ENCODE data around the gene NAA35.
A peak's percentile ranks its signal among the peaks of the same experiment; 100 is the strongest.
"Not testable (repeated sequence)": the region's sequence is repeated elsewhere in the genome, so short reads cannot be mapped to it uniquely, and the experiment has no call there.

Gene NAA35

GRCh38 chr9:86035827-86036440 lies 95.0 kb downstream of the NAA35 start:
- DNase-seq, result no peak

DNA sequence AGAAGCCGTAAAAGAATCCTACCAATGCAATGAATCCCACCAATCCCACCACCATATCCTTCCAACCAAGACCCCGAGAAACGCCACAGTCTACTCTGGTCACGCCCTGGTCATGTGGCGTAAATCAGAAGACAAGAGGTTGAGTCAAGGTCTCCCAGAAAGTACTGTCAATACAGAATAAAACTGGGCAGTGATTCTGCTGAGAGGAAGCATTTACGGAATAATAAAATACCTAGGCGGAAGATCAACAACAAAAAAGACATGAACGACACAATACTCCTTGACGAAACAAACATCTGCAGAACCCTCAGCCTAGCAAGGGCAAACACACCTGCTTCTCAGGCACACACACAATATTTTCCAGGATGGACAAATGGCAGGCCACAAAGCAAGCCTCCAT lies 95.6 kb downstream of the NAA35 start:
- no peak for DNase-seq

DNA sequence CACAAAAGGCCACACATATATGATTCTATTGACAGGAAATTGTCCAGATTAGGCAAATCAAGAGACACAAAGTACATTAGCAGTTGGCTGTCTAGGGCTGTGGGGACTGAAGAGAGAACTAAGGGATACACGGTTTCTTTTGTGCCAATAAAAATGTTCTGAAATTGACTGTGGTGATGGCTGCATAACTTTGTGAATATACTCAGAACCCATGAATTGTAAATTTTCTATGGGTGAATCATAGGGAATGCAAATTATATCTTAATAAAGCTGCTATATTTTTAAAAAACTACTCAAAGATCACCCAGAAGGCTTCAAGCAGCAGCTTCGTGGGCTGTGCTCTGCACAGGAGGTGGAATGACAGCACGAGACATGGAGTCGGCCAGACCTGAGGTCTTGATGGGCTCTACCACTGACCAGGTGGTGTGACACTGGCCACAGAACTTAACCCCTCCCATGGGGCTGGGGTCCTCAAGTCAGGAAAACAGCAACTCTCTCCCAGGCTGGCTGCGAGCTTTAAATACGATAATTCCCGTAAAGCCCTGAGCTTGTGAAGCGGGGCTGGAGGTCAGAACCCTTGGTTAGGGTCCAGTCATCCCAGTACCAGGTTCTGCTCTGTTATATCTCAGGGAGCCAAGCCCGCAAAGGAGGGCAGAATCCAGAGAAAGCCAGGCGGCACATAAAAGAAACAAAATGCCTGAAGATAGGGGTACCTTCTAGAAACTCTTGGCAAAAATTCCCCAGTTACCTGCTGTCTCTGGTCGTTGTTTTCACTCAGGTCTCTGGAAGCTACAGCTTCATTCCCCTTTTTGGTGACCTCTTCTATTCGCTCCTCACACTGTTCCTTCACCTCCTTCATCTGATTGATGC lies 99.3 kb downstream of the NAA35 start:
- DNase-seq, result no peak

GRCh38 chr9:86040861-86041155 lies 99.9 kb downstream of the NAA35 start:
- DNase-seq, result no peak

DNA sequence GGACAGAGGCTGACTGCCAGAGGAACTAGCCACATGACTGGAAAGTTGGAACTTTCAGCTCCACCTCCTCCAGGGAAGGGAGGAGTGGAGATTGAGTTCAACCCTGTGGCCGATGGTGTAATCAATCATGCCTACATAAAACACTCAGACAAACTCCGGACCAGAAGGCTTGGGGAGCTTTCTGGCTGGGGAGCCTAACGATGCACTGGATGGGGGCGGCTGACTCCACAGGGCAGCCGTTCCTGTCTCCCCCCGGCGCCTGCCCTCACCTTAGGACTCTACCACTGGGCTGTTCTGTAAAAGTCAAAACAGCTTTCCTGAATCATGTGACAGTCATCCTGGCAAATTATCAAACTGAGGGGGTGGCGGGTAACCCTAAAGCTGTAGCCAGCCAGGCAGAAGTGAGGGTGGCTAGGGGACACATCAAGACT lies 100.4 kb downstream of the NAA35 start:
- no peak for DNase-seq

DNA sequence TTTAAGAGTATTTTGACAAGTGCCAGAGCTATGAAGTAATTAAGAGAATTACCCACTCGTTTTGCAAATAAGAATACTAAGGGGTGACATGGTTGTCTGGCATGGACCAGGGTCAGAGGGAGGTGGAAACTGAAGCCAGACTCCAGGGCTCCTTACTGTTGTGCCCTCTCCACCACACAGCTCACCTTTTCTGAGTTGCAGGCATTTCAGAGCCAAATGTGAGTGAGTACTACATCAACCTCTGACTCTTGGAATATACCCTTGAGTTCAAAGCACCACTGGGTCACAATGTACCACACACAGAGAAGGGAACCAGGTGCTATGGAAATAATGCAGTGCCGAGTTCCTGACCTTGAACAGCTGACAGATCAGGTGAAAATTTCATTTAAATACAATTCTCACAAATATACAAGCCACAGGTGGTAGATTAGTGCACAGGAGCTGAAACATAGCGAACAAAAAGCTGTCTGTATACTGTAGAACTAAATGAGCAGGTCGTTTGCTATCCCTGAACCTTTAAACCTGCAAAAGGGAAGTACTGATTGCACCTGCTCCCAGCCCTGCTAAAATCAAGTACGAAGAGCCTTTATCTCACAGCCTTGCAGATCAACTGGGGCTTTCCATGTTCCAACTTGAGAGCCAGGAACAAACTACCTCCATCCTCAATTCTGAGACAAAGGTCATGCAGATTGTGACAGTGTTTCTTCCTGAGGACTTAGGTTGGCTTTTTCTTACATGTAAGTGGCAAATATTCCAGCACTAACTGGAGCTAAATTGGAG lies 101.4 kb downstream of the NAA35 start:
- DNase-seq, result no peak

- DNase-seq, result no peak
Observed at GRCh38 chr9:86043586-86043985, 102.6 kb downstream of the NAA35 start.

DNA sequence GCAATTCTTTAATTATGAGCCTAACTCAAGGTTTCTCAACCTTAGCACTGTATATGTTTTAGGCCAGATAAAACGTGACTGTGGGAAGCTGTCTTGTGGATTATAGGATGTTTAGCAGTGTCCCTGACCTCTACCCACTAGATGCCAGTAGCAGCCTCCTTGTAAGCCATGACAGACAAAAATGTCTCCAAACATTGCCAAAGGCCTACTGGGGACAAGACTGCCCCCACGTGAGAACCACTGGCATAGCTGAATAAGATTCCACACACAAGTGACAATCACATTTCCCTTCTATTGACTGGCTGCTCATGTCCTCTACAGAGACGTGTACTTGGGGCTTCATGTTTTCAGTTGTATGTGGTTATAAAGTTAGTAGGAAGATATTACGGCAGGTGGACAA lies 103.1 kb downstream of the NAA35 start:
- peak; percentile 2 for DNase-seq

GRCh38 chr9:86045654-86046053 lies 104.7 kb downstream of the NAA35 start:
- no peak for DNase-seq

DNA sequence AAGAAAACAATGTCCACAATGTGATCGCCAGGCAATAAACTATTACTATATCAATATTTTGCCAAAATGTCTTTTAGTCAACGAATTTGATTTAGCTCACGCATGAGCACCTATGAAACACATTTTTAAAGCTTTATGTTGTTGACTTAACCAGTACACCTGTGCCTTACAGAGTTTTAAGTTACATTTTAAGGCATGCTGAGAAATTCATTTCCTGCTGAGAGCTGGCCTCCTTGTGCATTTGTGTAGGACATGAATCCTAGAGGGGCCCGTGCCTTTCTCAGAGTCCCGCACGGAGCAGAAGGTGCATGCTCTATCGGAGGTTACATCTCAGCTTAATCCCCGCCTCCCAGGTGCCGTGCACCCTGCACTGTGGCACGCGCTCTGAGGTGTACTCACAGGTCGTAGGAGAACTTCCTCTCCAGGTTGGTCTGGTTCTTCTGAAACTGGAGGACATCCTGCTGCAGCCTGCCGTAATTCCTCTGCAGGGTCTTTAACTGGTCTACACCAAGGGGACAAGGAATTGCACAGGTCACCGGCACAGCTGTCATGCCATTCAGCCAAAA lies 105.2 kb downstream of the NAA35 start:
- no peak for DNase-seq

DNA sequence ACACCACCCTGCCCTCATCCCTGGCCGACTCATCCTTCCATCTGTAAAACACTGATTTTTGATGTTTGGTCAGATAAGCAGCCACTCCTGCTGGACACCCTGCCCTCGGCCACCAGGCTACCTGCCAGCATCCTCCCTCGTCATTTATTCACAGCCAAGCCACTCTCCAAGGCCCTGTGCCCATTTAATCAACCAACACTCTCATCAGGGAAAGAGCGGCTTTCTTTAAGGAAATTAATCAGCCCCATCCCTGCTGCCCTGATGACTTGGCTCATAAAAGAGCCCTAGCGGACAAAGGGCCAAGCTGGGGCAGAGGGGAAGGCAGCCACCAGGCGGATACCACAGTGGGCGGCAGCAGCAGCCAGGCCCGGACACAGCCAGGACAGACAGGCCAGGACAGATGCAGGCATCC lies 106.0 kb downstream of the NAA35 start:
- DNase-seq, result no peak

DNA sequence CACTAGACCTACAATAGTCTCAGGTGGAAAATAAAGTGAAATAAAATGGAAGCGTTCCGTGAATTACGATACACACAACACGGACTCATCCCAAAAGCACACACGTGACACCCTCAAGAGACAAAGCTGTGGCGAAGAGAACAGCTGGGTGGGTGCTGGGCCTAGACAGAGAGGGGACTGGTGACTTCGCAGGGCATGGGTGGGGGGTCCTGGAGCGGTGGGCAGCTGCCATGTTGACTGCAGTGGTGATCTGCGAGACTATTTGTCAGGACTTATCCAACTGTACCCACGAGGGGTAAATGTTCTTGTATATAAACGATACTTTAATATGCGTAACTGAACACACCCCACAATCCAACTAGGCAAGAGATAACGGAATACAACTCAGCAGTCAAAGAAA lies 106.4 kb downstream of the NAA35 start:
- no peak for DNase-seq

GRCh38 chr9:86048018-86048742 lies 107.2 kb downstream of the NAA35 start:
- DNase-seq, result not testable (repeated sequence)

DNA sequence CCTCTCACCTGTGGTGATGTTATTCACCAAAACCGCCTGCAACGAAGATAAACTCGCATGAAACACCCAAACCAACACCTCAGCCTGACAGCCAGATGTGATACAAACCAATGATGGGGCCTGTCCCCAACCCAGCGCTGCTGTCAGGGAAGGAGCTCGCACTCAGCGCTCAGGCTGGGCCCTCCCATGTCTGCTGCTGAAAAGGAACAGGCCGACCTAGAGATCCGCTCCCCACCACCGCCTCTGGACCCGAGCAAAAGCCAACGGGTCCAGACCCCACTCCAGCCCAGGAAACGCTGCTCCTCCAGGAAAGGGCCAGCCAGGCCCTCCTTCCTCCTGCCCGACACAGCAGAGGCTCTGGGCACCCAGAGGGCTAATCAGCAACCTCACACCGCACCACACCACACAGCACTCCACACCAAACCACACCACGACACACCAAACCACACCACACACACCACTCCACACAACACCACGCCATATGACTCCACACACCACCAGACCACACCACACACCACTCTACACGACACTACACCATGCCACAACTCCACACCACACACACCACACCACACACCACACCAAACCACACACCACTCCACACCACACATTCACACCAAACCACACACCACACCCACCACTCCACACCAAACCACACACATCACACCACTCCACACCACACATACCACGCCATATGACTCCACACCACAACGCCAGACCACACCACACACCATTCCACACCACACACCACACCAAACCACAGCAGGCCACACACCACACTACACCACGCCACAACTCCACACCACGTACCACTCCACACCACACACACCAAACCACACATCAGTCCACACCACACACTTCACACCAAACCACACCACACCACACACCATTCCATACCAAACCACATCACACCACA lies 111.9 kb downstream of the NAA35 start:
- DNase-seq, result no peak

- no peak for DNase-seq
Observed at GRCh38 chr9:86054695-86055094, 113.7 kb downstream of the NAA35 start.

- no peak for DNase-seq
Observed at GRCh38 chr9:86057491-86057890, 116.5 kb downstream of the NAA35 start.

- no peak for DNase-seq
Observed at GRCh38 chr9:86061972-86062739, 121.2 kb downstream of the NAA35 start.

DNA sequence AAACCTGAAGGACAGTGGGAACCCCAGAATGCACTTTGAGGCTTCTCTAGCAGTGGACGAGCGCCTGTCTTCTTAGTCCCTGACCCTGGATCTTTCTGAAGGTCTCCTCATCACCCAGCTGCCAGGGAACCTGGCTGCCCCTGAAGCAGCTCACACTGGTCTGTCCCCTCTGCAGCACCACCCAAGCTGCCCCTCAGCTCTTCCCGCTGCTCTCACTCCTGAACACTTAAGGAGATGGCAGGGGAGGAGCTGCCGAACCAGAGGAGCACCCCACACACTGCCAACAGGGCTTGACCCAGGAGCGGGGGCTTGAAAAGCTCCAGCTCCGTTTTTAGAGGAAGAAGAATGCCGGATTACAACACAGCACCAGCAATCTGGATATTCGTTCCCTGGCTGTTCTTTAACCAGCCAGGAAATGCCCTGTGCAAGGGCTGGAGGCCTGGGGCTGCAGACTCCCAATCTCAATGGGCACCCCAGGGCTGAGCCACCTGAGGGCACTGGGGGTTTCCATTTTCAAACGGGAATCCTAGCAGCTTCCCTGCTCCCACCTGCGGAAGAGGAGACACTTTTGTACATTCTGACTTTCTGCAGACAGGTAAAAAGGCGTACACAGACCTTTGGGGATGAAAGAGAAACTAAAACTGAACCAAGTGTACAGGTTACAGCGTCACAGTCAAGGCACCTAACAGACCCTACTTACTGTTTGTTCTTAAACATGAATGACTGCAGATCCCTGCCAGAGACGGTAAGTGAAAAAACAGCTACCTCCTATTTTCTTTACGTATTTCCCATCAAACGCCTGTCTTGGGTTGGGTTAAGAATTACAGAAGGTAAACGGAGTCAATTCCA lies 122.1 kb downstream of the NAA35 start:
- DNase-seq, result no peak

DNA sequence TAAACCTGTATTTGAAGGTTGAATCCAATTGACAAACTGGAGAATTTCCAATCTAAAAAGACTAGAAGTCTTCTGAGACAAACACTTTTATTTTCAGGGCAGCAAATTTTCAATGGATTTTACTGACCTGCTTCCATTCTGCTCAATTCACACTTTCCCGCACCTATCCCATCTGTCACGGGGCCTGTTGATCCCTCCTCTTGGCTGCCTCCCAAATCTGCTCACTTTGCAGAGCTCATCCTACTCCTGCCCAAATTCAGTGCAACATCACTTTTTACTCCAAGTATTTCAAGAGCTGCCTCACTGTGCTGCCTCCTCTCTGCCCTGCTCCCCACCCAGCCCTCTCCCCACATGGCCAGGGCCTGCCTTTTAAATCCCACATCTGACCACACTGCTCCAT lies 123.3 kb downstream of the NAA35 start:
- peak; percentile 45 for DNase-seq
